Stromal cell of bone marrow (primary cell): ENCODE measurements around the gene RC3H1.
"Not testable (repeated sequence)": the region's sequence is repeated elsewhere in the genome, so short reads cannot be mapped to it uniquely, and the experiment has no call there.

ENCODE experiments used
- DNase-seq: peaks from one replicate; pipeline ENCODE4 v3.0.0-alpha.2; 2012; ENCODE audit warnings: low read depth

Gene RC3H1

GRCh38 chr1:174021591-174022079 is 522 bp downstream of the RC3H1 start:
- DNase-seq: no peak

GRCh38 chr1:174018565-174018964 is 3.6 kb downstream of the RC3H1 start:
- no peak for DNase-seq

- DNase-seq: no peak
These were observed 4.8 kb downstream of the RC3H1 start for GRCh38 chr1:174017231-174017970.

GRCh38 chr1:174013864-174014418 is 8.2 kb downstream of the RC3H1 start:
- DNase-seq: no peak

- DNase-seq: no peak
These were observed 13.2 kb downstream of the RC3H1 start for GRCh38 chr1:174008979-174009378.

- DNase-seq: no peak
These were observed 13.9 kb downstream of the RC3H1 start for GRCh38 chr1:174008269-174008668.

- no peak for DNase-seq
These were observed 14.3 kb downstream of the RC3H1 start for GRCh38 chr1:174007851-174008250.

GRCh38 chr1:174005032-174005431 is 17.1 kb downstream of the RC3H1 start:
- peak; percentile 74 for DNase-seq

GRCh38 chr1:174003867-174004266 is 18.3 kb downstream of the RC3H1 start:
- DNase-seq: no peak

- DNase-seq: no peak
These were observed 20.6 kb downstream of the RC3H1 start for GRCh38 chr1:174001573-174001972.

GRCh38 chr1:174000371-174000770 is 21.8 kb downstream of the RC3H1 start:
- no peak for DNase-seq

- no peak for DNase-seq
These were observed 24.4 kb downstream of the RC3H1 start for GRCh38 chr1:173997791-173998190.

- DNase-seq: no peak
These were observed 25.2 kb downstream of the RC3H1 start for GRCh38 chr1:173996995-173997394.

GRCh38 chr1:173995475-173995874 is 26.7 kb downstream of the RC3H1 start:
- DNase-seq: no peak

GRCh38 chr1:173993948-173994347 is 28.2 kb downstream of the RC3H1 start:
- DNase-seq: not testable (repeated sequence)

GRCh38 chr1:173988068-173988467 is 34.1 kb downstream of the RC3H1 start:
- no peak for DNase-seq

GRCh38 chr1:173986951-173987350 is 35.2 kb downstream of the RC3H1 start:
- no peak for DNase-seq

- no peak for DNase-seq
These were observed 51.9 kb downstream of the RC3H1 start for GRCh38 chr1:173970252-173970651.

- DNase-seq: not testable (repeated sequence)
These were observed 56.3 kb downstream of the RC3H1 start for GRCh38 chr1:173965896-173966295.

GRCh38 chr1:173963477-173963876 is 58.7 kb downstream of the RC3H1 start:
- no peak for DNase-seq

- DNase-seq: no peak
These were observed 61.5 kb downstream of the RC3H1 start for GRCh38 chr1:173960625-173961024.

GRCh38 chr1:173954179-173954578 is 68.0 kb downstream of the RC3H1 start:
- DNase-seq: peak; percentile 3

- DNase-seq: no peak
These were observed 73.6 kb downstream of the RC3H1 start for GRCh38 chr1:173948594-173948993.
